Stimulated activated CD8-positive, alpha-beta memory T cell treated with anti-CD3 and anti-CD28 coated beads, Interleukin-12 subunit alpha, Interleukin-12 subunit beta, amount 100 ng/mL, for 1 hour (primary cell): ENCODE data around the gene SHC1.
A peak's percentile ranks its signal among the peaks of the same experiment; 100 is the strongest.

Experiments used
- DNase-seq: peaks from one replicate; pipeline ENCODE4 v3.0.0-alpha.2; 2020; ENCODE audit warnings: low read depth

Gene SHC1

GRCh38 chr1:154956544-154956941 lies 14.0 kb downstream of the SHC1 start:
- no peak for DNase-seq

- DNase-seq, result peak; percentile 68
Observed at GRCh38 chr1:154955718-154956543, 14.6 kb downstream of the SHC1 start, which contains the start of gene PBXIP1. Gene PBXIP1 (minus strand): TSS chr1:154956099. CDS start chr1:154953721, 2,378 bp downstream.

GRCh38 chr1:154955039-154955717 lies 15.4 kb downstream of the SHC1 start:
- peak; percentile 86 for DNase-seq

GRCh38 chr1:154954541-154954940 lies 16.0 kb downstream of the SHC1 start:
- no peak for DNase-seq

GRCh38 chr1:154953611-154954038 lies 16.9 kb downstream of the SHC1 start:
- no peak for DNase-seq

GRCh38 chr1:154952664-154953063 lies 17.9 kb downstream of the SHC1 start:
- DNase-seq, result no peak

- DNase-seq, result peak; percentile 39
Observed at GRCh38 chr1:154951901-154952657, 18.5 kb downstream of the SHC1 start.

GRCh38 chr1:154948079-154948478 lies 22.5 kb downstream of the SHC1 start:
- no peak for DNase-seq

GRCh38 chr1:154945962-154946850 lies 24.3 kb downstream of the SHC1 start:
- DNase-seq, result no peak

- no peak for DNase-seq
Observed at GRCh38 chr1:154945160-154945961, 25.2 kb downstream of the SHC1 start.

GRCh38 chr1:154944401-154945159 lies 26.0 kb downstream of the SHC1 start:
- DNase-seq, result no peak

GRCh38 chr1:154943649-154944400 lies 26.7 kb downstream of the SHC1 start:
- no peak for DNase-seq

- DNase-seq, result no peak
Observed at GRCh38 chr1:154941333-154942013, 29.1 kb downstream of the SHC1 start.

GRCh38 chr1:154940651-154941194 lies 29.8 kb downstream of the SHC1 start:
- DNase-seq, result no peak

GRCh38 chr1:154940213-154940560 lies 30.4 kb downstream of the SHC1 start:
- DNase-seq, result no peak

- no peak for DNase-seq
Observed at GRCh38 chr1:154938604-154939399, 31.7 kb downstream of the SHC1 start.

- DNase-seq, result no peak
Observed at GRCh38 chr1:154937988-154938386, 32.6 kb downstream of the SHC1 start.
